Measurements from ENCODE around the gene CCDC14. TPM values are rescaled to one million over a fixed set of nuclear protein-coding genes. Genes with fewer than 3 reads are reported as not detected.
"Not testable (repeated sequence)": the region's sequence is repeated elsewhere in the genome, so short reads cannot be mapped to it uniquely, and the experiment has no call there.

CCDC14 gene
- total and polyA plus RNA-seq, 7 donors, result 3.6 to 43.8 (median 23.9) TPM

GRCh38 chr3:123971406-123971805, 10.4 kb upstream of the CCDC14 start:
- DNase-seq, result no peak
- intact Hi-C loops (cut with DNase I), result no loop called here
- no peak overlapping the region for H3K4me3 ChIP-seq
- no peaks in the 10 kb centered on the region for H3K36me3 ChIP-seq
- H3K27ac ChIP-seq, result no peak overlapping the region
- no peaks in the 10 kb centered on the region for H3K4me1 ChIP-seq
- no peaks in the 10 kb centered on the region for H3K27me3 ChIP-seq
- H3K9me3 ChIP-seq, result no peaks in the 10 kb centered on the region
- TF ChIP-seq POLR2AphosphoS5 (IDR thresholded peaks at IDR 0.05) (no peak), POLR2A (IDR thresholded peaks at IDR 0.05) (no peak), CTCF (IDR thresholded peaks at IDR 0.05) (no peak), EP300 (IDR thresholded peaks at IDR 0.05) (no peak)

- 66 to 76% methylated on average over 2 of the region's 2 CpGs for WGBS, 2 donors
These were observed 6.2 kb upstream of the CCDC14 start for GRCh38 chr3:123967260-123967659.

GRCh38 chr3:123966799-123967198, 5.8 kb upstream of the CCDC14 start:
- intact Hi-C loops (cut with DNase I); H3K27me3 ChIP-seq; H3K9me3 ChIP-seq; H3K4me3 ChIP-seq; DNase-seq; H3K27ac ChIP-seq; H3K4me1 ChIP-seq; H3K36me3 ChIP-seq: not testable (repeated sequence)
- WGBS, 2 donors, result 71 to 84% methylated on average over 1 of the region's 1 CpG

More at GRCh38 chr3:123967260-123967659, 6.2 kb upstream of the CCDC14 start:
- H3K36me3 ChIP-seq; DNase-seq; H3K4me1 ChIP-seq; H3K27ac ChIP-seq; H3K27me3 ChIP-seq; H3K4me3 ChIP-seq; intact Hi-C loops (cut with DNase I); H3K9me3 ChIP-seq: not testable (repeated sequence)

GRCh38 chr3:123964793-123965192, 3.8 kb upstream of the CCDC14 start:
- H3K4me3 ChIP-seq; DNase-seq; intact Hi-C loops (cut with DNase I); H3K27me3 ChIP-seq; H3K36me3 ChIP-seq; H3K9me3 ChIP-seq; H3K27ac ChIP-seq: not testable (repeated sequence)
- H3K4me1 ChIP-seq, result peaks cover 0 to 18% (median 10%) of the 10 kb centered on the region in 4 donors
- WGBS, 2 donors, result 91 to 100% methylated on average over 1 of the region's 1 CpG

GRCh38 chr3:123961508-123961856, 453 bp upstream of the CCDC14 start:
- intact Hi-C loops (cut with DNase I), result no loop called here
- H3K9me3 ChIP-seq, result no peaks in the 10 kb centered on the region
- TF ChIP-seq CTCF (IDR thresholded peaks at IDR 0.05), result no peak
- H3K27me3 ChIP-seq, result no peaks in the 10 kb centered on the region
- H3K4me1 ChIP-seq, result peaks cover 0 to 18% (median 12%) of the 10 kb centered on the region in 4 donors
- WGBS, 2 donors, result 4 to 5% methylated on average over 15 of the region's 15 CpGs
- peak overlapping the region; percentile 47 to 83 (median 74) for H3K4me3 ChIP-seq
- peaks cover 0 to under 1% (median under 1%) of the 10 kb centered on the region in 4 donors for H3K36me3 ChIP-seq
- peak overlapping the region; percentile 77 to 89 (median 85) for H3K27ac ChIP-seq
- no peak for DNase-seq

GRCh38 chr3:123953735-123954134, 7.3 kb downstream of the CCDC14 start:
- peaks cover 0 to 50% (median 12%) of the 10 kb centered on the region in 4 donors for H3K36me3 ChIP-seq
- H3K27me3 ChIP-seq, result no peaks in the 10 kb centered on the region
- no peak for DNase-seq
- no peak overlapping the region for H3K27ac ChIP-seq
- WGBS, 2 donors, result 26 to 85% methylated on average over 4 of the region's 4 CpGs
- H3K4me3 ChIP-seq, result no peak overlapping the region
- H3K4me1 ChIP-seq, result no peaks in the 10 kb centered on the region
- no peak for TF ChIP-seq EP300 (IDR thresholded peaks at IDR 0.05)
- no peak for TF ChIP-seq POLR2AphosphoS5 (IDR thresholded peaks at IDR 0.05)
- no peak for TF ChIP-seq CTCF (IDR thresholded peaks at IDR 0.05)
- no peak for TF ChIP-seq POLR2A (IDR thresholded peaks at IDR 0.05)
- H3K9me3 ChIP-seq, result no peaks in the 10 kb centered on the region
- intact Hi-C loops (cut with DNase I), result no loop called here
